Loucy (cell line): Measurements from ENCODE around the gene TSPYL2.

Source experiments
- H2AFZ ChIP-seq: fragments of 200-600 bp; sonication (generic); 2 replicates; pipeline ENCODE4 v1.6.0; 2016; ENCODE audit warnings: antibody characterized with exemption, mild to moderate bottlenecking, low read length, moderate library complexity
- H3F3A ChIP-seq: fragments of 200-600 bp; 2 replicates; pipeline ENCODE4 v1.6.0; 2016; ENCODE audit warnings: antibody characterized with exemption, low read depth, mild to moderate bottlenecking
- H3K27me3 ChIP-seq: fragments of 200-600 bp; sonication (generic); 2 replicates; pipeline ENCODE4 v1.6.1; 2014; ENCODE audit warnings: low read length, mild to moderate bottlenecking; ENCODE audit not compliant: insufficient read depth, poor library complexity, severe bottlenecking
- H3K36me3 ChIP-seq: fragments of 200-600 bp; sonication (generic); 2 replicates; pipeline ENCODE4 v1.6.1; 2016; ENCODE audit warnings: low read length; ENCODE audit not compliant: insufficient read depth
- H3K4me1 ChIP-seq: fragments of 200-600 bp; sonication (generic); 2 replicates; pipeline ENCODE4 v1.5.1; 2014; ENCODE audit warnings: low read length, mild to moderate bottlenecking; ENCODE audit not compliant: insufficient read depth, poor library complexity, severe bottlenecking
- H3K4me2 ChIP-seq: fragments of 200-600 bp; sonication (generic); 2 replicates; pipeline ENCODE4 v1.6.0; 2014; ENCODE audit warnings: antibody characterized with exemption, low read length, low read depth, mild to moderate bottlenecking; ENCODE audit not compliant: poor library complexity, severe bottlenecking
- H3K4me3 ChIP-seq: fragments of 200-600 bp; sonication (generic); 2 replicates; pipeline ENCODE4 v1.5.1; 2014; ENCODE audit warnings: low read length, mild to moderate bottlenecking, mixed read lengths; ENCODE audit not compliant: poor library complexity, severe bottlenecking
- H3K79me2 ChIP-seq: fragments of 200-600 bp; sonication (generic); 2 replicates; pipeline ENCODE4 v1.6.1; 2014; ENCODE audit warnings: low read length; ENCODE audit not compliant: insufficient read depth
- H3K9ac ChIP-seq: fragments of 200-600 bp; sonication (generic); 2 replicates; pipeline ENCODE4 v1.6.0; 2014; ENCODE audit warnings: mild to moderate bottlenecking, low read depth, low read length, moderate library complexity; ENCODE audit not compliant: poor library complexity, severe bottlenecking
- H3K9me2 ChIP-seq: fragments of 200-600 bp; sonication (generic); replicated peaks from 2 replicates; pipeline ENCODE4 v1.6.1; 2016; ENCODE audit warnings: low read depth, low read length, mixed read lengths
- H3K9me3 ChIP-seq: fragments of 200-600 bp; sonication (generic); 2 replicates; pipeline ENCODE4 v1.6.1; 2014; ENCODE audit warnings: mild to moderate bottlenecking, antibody characterized with exemption, low read length, low read depth; ENCODE audit not compliant: insufficient read depth
- H4K20me1 ChIP-seq: fragments of 200-600 bp; sonication (generic); 2 replicates; pipeline ENCODE4 v1.6.0; 2014; ENCODE audit warnings: antibody characterized with exemption, low read length, mild to moderate bottlenecking; ENCODE audit not compliant: insufficient read depth, poor library complexity, severe bottlenecking
- EZH2phosphoT487 ChIP-seq: fragments of 200-600 bp; IDR thresholded peaks from 2 replicates; pipeline ENCODE4 v1.6.1; 2018; ENCODE audit warnings: antibody characterized with exemption, mild to moderate bottlenecking, moderate library complexity, borderline replicate concordance
- TF ChIP-seq, protein P1 (sequence below): fragments of 200-600 bp; sonication (generic); conservative IDR thresholded peaks from 2 replicates; pipeline ENCODE4 v1.5.1; 2014; ENCODE audit warnings: mild to moderate bottlenecking, antibody characterized with exemption, low read length

The TSPYL2 gene

DNA sequence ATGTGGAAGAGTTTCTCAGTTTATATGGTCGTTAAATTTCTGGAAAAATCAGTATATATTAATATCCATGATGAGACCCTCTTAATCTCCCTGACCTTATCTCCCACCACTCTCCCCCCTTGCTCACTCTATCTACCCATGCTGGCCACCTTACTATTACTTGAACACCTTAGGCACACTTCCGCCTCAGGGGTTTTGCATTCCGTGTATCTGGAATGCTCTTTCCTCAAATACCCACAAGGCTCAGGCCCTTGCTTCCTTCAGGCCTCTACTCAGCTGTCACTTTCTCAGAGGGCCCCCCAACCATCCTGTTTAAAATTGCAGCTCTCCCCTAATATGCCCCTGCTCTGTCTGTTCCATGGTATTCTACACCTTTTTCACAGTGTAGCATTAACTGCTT, 13.6 kb downstream of the TSPYL2 start:
- Histone ChIP-seq H3K4me1 (peaks cover 13% of the 10 kb centered on the region), H3K9ac (no peak overlapping the region), H3K9me2 (no peaks in the 10 kb centered on the region), H3K9me3 (no peaks in the 10 kb centered on the region), H2AFZ (no peak overlapping the region), H3K4me3 (peak overlapping the region; percentile 48), H4K20me1 (peaks cover 3% of the 10 kb centered on the region), H3K27me3 (no peaks in the 10 kb centered on the region), H3F3A (no peaks in the 10 kb centered on the region; the same call in 1 of the 2 replicates), H3K79me2 (peaks cover 18% of the 10 kb centered on the region), H3K4me2 (peak overlapping the region; percentile 96), H3K36me3 (no peaks in the 10 kb centered on the region)
- no peak for TF ChIP-seq EZH2phosphoT487
- TF ChIP-seq, protein P1, sequence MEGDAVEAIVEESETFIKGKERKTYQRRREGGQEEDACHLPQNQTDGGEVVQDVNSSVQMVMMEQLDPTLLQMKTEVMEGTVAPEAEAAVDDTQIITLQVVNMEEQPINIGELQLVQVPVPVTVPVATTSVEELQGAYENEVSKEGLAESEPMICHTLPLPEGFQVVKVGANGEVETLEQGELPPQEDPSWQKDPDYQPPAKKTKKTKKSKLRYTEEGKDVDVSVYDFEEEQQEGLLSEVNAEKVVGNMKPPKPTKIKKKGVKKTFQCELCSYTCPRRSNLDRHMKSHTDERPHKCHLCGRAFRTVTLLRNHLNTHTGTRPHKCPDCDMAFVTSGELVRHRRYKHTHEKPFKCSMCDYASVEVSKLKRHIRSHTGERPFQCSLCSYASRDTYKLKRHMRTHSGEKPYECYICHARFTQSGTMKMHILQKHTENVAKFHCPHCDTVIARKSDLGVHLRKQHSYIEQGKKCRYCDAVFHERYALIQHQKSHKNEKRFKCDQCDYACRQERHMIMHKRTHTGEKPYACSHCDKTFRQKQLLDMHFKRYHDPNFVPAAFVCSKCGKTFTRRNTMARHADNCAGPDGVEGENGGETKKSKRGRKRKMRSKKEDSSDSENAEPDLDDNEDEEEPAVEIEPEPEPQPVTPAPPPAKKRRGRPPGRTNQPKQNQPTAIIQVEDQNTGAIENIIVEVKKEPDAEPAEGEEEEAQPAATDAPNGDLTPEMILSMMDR, result no peak

DNA sequence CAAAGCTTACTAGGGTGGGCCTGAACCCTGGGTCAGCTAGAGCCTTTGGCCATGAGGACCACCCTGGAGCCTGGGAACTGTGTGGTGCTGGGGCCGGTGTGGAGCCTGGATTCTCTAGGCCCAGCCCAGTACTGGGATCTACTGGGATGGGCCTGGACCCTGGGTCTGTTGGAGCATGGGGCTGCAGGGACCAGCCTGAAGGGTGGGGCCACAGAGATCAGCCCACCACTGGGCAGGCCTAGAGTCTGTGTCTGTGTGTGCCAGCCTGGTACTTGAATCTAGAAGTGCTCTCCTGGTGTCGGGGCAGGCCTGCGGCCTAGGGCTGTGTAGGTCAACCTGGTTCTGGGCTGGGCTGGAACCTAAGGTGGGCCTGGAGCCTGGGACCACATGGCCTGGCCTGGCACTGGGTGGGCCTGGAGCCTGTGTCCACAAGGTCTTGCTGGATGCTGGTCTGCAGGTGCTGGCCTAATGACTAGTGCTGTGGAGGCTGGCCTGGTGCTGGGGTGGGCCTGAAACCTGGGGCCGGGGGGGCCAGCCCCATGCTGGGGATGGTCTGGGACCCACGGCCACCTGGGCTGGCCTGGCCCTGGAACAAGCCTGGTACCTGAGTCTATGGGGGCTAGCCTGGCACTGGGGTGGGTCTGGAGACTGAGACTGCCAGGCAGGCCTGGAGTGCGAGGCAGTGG, 32.8 kb downstream of the TSPYL2 start:
- no peaks in the 10 kb centered on the region for H3K27me3 ChIP-seq
- no peaks in the 10 kb centered on the region for H3K9me3 ChIP-seq
- TF ChIP-seq, protein P1, result no peak
- no peak for TF ChIP-seq EZH2phosphoT487

DNA sequence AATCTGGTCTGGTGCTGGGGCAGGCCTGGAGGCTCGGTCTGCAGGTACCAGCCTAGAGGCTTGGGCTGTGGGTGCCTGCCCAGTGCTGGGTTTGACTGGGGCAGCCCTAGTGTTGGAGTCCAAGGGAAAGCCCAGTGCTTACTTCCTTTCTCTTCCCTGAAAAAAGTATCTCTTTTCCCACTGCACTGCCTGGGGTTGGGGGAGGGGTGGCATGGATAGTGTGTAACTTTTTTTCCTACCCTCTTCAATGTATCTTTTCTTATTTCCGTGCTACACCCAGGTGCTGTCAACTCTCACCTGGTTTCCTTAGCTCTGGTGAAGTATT, 33.3 kb downstream of the TSPYL2 start:
- TF ChIP-seq, protein P1, result no peak
- TF ChIP-seq EZH2phosphoT487, result no peak
- H3K4me2 ChIP-seq, result no peak overlapping the region
- H3K9ac ChIP-seq, result no peak overlapping the region
- no peaks in the 10 kb centered on the region for H3F3A ChIP-seq
- H3K27me3 ChIP-seq, result no peaks in the 10 kb centered on the region
- no peaks in the 10 kb centered on the region for H3K9me2 ChIP-seq
- no peaks in the 10 kb centered on the region for H3K4me1 ChIP-seq
- no peak overlapping the region for H2AFZ ChIP-seq
- no peaks in the 10 kb centered on the region for H3K9me3 ChIP-seq
- no peak overlapping the region for H3K4me3 ChIP-seq
- H3K36me3 ChIP-seq, result peaks cover 8% of the 10 kb centered on the region; the same call in 1 of the 2 replicates
- peaks cover 8% of the 10 kb centered on the region; the same call in 1 of the 2 replicates for H3K79me2 ChIP-seq
- H4K20me1 ChIP-seq, result no peaks in the 10 kb centered on the region

More for the DNA sequence above, 32.8 kb downstream of the TSPYL2 start:
- H3K4me1 ChIP-seq, result no peaks in the 10 kb centered on the region
- no peak overlapping the region for H3K4me2 ChIP-seq
- H3F3A ChIP-seq, result no peaks in the 10 kb centered on the region
- peaks cover 8% of the 10 kb centered on the region; the same call in 1 of the 2 replicates for H3K79me2 ChIP-seq
- no peaks in the 10 kb centered on the region for H3K9me2 ChIP-seq
- peaks cover 8% of the 10 kb centered on the region; the same call in 1 of the 2 replicates for H3K36me3 ChIP-seq
- no peak overlapping the region for H3K4me3 ChIP-seq
- no peaks in the 10 kb centered on the region for H4K20me1 ChIP-seq
- no peak overlapping the region for H3K9ac ChIP-seq
- H2AFZ ChIP-seq, result no peak overlapping the region
